Activated CD4-positive, alpha-beta memory T cell treated with anti-CD3 and anti-CD28 coated beads for 36 hours (primary cell): ENCODE data around the gene MYD88. TPM values are rescaled to one million over a fixed set of nuclear protein-coding genes. Genes with fewer than 3 reads are reported as not detected.

Source experiments
- CTCF ChIA-PET: fragments of 350-600 bp; sonication (Branson Sonifier 250); formaldehyde crosslinking; loops from one replicate; lab custom pipeline; 2021; ENCODE audit warnings: antibody characterized with exemption, inconsistent platforms; lab: Charles Lee
- POLR2A ChIA-PET: fragments of 350-600 bp; sonication (Branson Sonifier 250); formaldehyde crosslinking; loops from one replicate; lab custom pipeline; 2021; ENCODE audit warnings: antibody characterized with exemption; lab: Charles Lee
- DNase-seq: peaks from one replicate; pipeline ENCODE4 v3.0.0-alpha.2; 2020
- H3K27ac Mint-ChIP-seq: one replicate; pipeline ENCODE4 v1.8.0; 2021; ENCODE audit warnings: mixed read lengths
- H3K27me3 Mint-ChIP-seq: one replicate; pipeline ENCODE4 v1.8.0; 2021; ENCODE audit warnings: mixed read lengths
- H3K36me3 Mint-ChIP-seq: one replicate; pipeline ENCODE4 v1.8.0; 2021; ENCODE audit warnings: mixed read lengths
- H3K4me1 Mint-ChIP-seq: one replicate; pipeline ENCODE4 v1.8.0; 2021; ENCODE audit warnings: low read depth, mixed read lengths
- H3K4me3 Mint-ChIP-seq: one replicate; pipeline ENCODE4 v1.8.0; 2021; ENCODE audit warnings: mild to moderate bottlenecking, mixed read lengths
- H3K9me3 Mint-ChIP-seq: one replicate; pipeline ENCODE4 v1.8.0; 2021; ENCODE audit warnings: mixed read lengths
- intact Hi-C: fragments of 100-400 bp; cut with micrococcal nuclease; formaldehyde crosslinking; loops from one replicate; pipeline ENCODE4 v1.15.1; 2023
- total RNA-seq, 2 experiments: library from RNA; stranded (reverse); gene quantifications; one replicate each; pipeline ENCODE4 v1.2.3, GENCODE V29; 2021

Gene MYD88
- total RNA-seq, 2 experiments from 2014 or later = 32.3 to 34.8 TPM

DNA sequence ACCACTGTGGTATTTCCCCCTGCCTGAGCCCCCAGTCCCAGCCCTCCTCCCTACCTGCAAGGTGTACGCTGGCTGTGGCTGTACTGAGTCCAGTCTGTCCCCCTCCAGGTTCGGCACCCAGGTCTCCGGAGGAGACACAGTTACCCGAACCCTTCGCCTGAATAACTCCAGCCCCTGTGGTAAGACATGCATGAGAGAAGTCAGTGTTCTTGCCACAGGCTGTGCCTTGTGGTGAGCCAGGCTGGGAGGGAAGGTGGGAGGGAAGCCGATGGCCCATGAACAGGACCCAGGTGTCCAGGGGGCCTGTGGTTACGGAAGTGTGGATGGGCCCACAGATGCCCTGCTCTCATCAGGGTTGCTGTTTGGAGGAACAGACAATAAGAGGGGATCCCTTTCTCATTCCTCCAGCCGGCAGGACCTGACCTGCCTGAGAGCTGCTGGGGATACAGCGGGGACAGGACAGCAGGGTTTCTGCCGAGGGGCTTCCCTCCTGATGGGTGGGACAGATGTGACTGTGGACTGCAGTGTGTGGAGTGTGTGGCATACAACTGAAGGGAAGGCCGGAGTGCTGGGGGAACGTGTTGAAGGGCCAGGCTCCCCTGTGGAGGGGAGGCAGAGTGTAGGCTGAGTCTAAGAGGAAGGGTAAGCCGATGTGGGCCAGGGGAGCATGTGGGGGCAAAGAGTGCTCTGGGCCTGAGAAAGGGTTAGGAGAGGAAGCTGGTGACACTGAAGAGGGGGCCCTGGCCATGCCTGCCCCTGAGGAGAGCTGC is 23.4 kb upstream of the MYD88 start:
- ChIA-PET CTCF (interaction anchor here (0.8 kb wide), 1 partner anchor 118 kb away, joined by 3 read pairs; no protein-coding TSS in a partner anchor), POLR2A (interaction anchor here (1.2 kb wide), 1 partner anchor 51 kb away, joined by 3 read pairs; no protein-coding TSS in a partner anchor)
- Mint-ChIP-seq H3K4me3 (no peak overlapping the region), H3K36me3 (no peaks in the 10 kb centered on the region), H3K27me3 (no peaks in the 10 kb centered on the region), H3K4me1 (no peaks in the 10 kb centered on the region), H3K9me3 (no peaks in the 10 kb centered on the region), H3K27ac (no peak overlapping the region)
- peak; percentile 5 for DNase-seq
- intact Hi-C loops = loop anchor here (5.0 to 10.0 kb wide), 3 partner anchors 140 to 362 kb away; partner anchors contain the start of gene XYLB

DNA sequence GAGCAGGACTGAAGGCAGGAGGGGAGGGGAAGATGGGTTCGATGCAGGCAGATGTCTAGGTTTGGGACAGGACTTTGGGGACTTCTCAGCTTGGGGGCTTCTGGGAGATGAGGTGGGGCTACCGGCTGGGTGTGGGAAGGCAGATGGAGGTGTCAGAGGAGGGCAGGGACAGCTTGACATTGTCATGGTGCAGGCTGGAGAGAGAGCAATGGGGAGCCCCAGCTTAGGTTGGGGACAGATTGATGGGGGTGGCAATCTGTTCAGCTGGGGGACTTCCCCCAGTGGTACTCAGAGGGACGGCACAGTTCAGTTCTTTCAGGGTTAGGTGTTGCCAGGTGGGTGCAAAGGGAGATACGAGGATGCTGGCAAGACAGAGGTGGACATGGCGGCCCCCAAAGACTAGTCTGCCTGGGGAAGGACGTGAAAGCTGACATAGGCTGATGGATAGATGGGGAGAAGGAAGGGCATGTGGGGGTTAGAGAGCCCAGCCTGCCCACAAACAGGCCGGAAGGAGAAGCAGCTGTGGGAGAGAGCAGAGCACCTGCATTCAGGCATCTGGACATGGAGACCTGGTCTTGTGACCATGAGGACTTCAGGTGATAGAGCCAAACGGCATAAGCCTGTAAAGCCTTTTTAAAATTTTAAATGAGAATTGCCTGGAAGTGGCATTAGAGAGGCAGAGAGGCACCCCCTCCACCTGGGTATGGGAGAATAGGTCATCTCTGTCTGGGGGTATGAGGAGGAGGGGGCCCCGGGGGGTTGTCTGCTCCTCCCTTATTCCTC is 22.6 kb upstream of the MYD88 start:
- no peaks in the 10 kb centered on the region for H3K9me3 Mint-ChIP-seq
- ChIA-PET POLR2A (interaction anchor here (1.2 kb wide), 1 partner anchor 50 kb away, joined by 3 read pairs; no protein-coding TSS in a partner anchor), CTCF (interaction anchor here (0.7 to 5.2 kb wide), 6 partner anchors 8 to 406 kb away, joined by 3 to 41 read pairs (median 4); partner anchors contain the start of gene XYLB)
- H3K36me3 Mint-ChIP-seq = peaks cover 5% of the 10 kb centered on the region
- no peaks in the 10 kb centered on the region for H3K27me3 Mint-ChIP-seq
- no peaks in the 10 kb centered on the region for H3K4me1 Mint-ChIP-seq
- DNase-seq = no peak
- no peak overlapping the region for H3K27ac Mint-ChIP-seq
- no peak overlapping the region for H3K4me3 Mint-ChIP-seq
- intact Hi-C loops = loop anchor here (5.0 to 10.0 kb wide), 3 partner anchors 141 to 361 kb away; partner anchors contain the start of gene XYLB

DNA sequence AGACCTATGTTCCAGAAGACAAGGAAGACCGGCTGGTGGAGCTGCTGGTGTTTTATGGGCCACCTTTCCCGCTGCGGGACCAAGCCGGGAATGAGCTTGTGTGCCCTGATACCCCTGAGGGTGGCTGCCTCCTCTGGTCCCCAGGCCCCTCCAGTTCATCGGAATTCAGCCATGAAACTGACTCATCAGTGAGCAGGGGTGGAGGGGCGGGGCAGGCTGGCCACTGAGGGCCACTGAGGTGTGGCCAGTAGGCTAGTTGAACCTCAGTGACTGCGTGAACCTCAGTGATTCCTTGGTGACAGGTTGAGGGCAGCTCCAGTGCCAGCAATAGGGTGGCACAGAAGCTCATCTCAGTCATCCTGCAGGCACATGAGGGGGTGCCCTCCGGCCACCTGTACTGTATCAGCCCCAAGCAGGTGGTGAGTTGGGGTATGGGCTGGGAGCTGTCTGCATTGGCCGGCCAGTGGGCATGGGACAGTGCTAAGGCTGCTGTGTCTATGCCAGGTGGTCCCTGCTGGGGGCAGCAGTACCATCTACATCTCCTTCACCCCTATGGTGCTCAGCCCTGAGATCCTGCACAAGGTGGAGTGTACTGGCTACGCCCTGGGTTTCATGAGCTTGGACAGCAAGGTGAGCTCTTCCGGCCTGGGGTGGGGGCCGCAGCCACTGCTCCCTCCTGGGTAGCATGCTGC is 21.8 kb upstream of the MYD88 start:
- H3K27ac Mint-ChIP-seq = no peak overlapping the region
- peaks cover 8% of the 10 kb centered on the region for H3K36me3 Mint-ChIP-seq
- intact Hi-C loops = loop anchor here (5.0 to 10.0 kb wide), 3 partner anchors 142 to 361 kb away; partner anchors contain the start of gene XYLB
- ChIA-PET CTCF (interaction anchor here (0.6 to 5.2 kb wide), 11 partner anchors 8 to 405 kb away, joined by 3 to 41 read pairs (median 3); partner anchors contain the start of gene XYLB), POLR2A (no interaction called here)
- no peak overlapping the region for H3K4me3 Mint-ChIP-seq
- no peaks in the 10 kb centered on the region for H3K9me3 Mint-ChIP-seq
- DNase-seq = no peak
- H3K27me3 Mint-ChIP-seq = no peaks in the 10 kb centered on the region
- H3K4me1 Mint-ChIP-seq = no peaks in the 10 kb centered on the region

DNA sequence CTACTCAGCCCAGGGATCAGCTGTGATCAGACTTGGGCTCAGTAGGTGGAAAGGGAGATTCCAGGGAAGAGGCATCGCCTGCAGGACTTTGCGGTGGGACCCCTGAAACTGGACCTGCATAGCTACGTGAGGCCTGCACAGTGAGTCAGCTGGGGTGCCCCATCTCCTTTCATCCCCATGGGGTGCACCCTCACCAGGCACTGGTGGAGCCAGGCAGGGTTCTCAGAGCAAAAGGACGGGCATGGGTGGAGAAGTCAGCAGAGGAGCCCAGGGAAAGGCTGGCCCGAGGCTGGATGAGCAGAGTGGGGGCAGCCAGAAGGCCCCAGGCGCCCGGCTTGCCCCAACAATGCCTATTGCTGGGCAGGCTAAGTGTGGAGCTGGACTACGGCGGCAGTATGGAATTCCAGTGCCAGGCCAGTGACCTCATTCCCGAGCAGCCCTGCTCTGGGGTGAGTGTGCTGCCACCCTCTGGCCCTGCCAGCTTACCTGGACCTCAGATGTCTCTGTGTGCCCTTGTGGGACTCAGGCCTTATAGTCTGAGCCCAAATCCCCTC is 21.2 kb upstream of the MYD88 start:
- Mint-ChIP-seq H3K36me3 (peaks cover 12% of the 10 kb centered on the region), H3K9me3 (no peaks in the 10 kb centered on the region), H3K27ac (no peak overlapping the region), H3K27me3 (no peaks in the 10 kb centered on the region), H3K4me3 (no peak overlapping the region), H3K4me1 (no peaks in the 10 kb centered on the region)
- intact Hi-C loops = loop anchor here (5.0 to 10.0 kb wide), 3 partner anchors 142 to 360 kb away; partner anchors contain the start of gene XYLB
- POLR2A ChIA-PET = interaction anchor here (1.0 kb wide), 1 partner anchor 339 kb away, joined by 3 read pairs; no protein-coding TSS in a partner anchor
- DNase-seq = no peak
- CTCF ChIA-PET = interaction anchor here (0.6 to 5.2 kb wide), 17 partner anchors 20 to 404 kb away, joined by 3 to 41 read pairs (median 3); partner anchors contain the start of genes ACAA1 and XYLB

DNA sequence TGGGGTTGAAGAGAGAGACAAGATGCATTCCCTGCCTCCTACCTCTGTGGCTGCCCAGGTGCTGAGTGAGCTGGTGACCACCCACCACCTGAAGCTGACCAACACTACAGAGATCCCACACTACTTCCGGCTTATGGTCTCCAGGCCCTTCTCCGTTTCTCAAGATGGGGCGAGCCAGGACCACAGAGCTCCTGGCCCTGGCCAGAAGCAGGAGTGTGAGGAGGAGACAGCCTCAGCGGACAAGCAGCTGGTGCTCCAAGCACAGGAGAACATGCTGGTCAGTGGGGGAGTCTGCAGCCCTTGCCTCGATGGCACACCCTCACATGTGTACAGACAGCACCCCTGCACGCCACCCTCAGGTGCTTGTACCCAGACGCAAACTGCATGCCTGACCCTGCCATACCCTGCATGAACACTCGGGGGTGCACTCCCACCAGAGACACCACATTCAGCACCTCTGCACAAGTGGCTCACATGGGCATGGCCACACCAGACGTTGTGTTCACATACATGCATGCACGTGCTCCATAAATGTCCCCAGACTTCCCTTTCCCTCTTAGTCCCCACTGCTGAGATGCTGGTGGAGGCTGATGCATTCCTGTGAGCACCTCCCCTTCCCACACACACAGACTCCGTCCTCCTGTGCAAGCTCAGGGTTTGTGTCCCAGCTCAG is 20.6 kb upstream of the MYD88 start:
- POLR2A ChIA-PET = interaction anchor here (0.5 to 1.0 kb wide), 2 partner anchors 338 to 933 kb away, joined by 3 read pairs; no protein-coding TSS in a partner anchor
- peaks cover 13% of the 10 kb centered on the region for H3K36me3 Mint-ChIP-seq
- CTCF ChIA-PET = interaction anchor here (0.6 to 5.2 kb wide), 22 partner anchors 8 to 404 kb away, joined by 3 to 41 read pairs (median 3); partner anchors contain the start of genes ACAA1, EXOG and XYLB
- no peaks in the 10 kb centered on the region for H3K27me3 Mint-ChIP-seq
- intact Hi-C loops = loop anchor here (5.0 to 10.0 kb wide), 3 partner anchors 143 to 359 kb away; partner anchors contain the start of gene XYLB
- H3K9me3 Mint-ChIP-seq = no peaks in the 10 kb centered on the region
- H3K4me3 Mint-ChIP-seq = no peak overlapping the region
- no peaks in the 10 kb centered on the region for H3K4me1 Mint-ChIP-seq
- H3K27ac Mint-ChIP-seq = no peak overlapping the region
- peak; percentile 85 for DNase-seq

DNA sequence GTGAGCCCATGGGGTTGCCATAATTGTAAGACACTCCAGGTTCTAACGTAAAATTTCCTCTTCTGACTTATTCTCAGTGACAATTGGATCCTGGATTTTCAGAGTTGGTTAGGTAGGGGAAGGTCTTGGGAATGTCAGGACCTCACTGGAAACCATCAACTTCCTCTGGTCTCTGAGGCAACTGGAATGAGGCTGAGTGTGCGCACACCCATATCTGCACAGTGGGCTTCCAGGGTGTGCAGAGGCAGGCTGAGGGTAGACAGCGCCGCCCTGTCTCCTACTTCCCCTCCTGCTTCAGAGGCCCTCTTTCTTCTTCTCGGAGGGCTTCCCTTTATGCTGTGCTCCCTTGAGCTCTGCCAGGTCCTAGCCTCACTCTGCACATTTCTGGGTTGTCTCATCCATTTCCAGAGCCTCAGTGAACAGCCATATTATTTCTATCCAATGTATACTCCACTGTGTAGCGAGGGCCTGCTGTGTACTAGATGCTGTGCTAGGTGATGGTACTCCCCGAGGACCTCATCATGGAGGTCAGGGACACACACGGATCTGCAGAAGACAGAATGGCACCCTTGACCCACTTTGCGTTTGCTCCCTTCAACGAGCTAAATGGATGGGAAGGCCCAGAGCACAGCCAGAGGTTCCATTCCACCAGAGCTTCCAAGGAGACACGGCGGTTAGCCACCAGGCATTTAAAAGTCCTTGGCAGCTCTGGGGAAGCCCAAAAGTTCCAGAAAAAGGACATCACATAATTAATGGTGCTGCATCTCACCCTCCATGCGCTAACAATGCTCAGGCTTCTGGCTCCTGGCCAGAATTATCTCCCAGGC is 19.8 kb upstream of the MYD88 start:
- no peaks in the 10 kb centered on the region for H3K9me3 Mint-ChIP-seq
- DNase-seq = no peak
- no peaks in the 10 kb centered on the region for H3K4me1 Mint-ChIP-seq
- H3K27me3 Mint-ChIP-seq = no peaks in the 10 kb centered on the region
- H3K36me3 Mint-ChIP-seq = peaks cover 17% of the 10 kb centered on the region
- intact Hi-C loops = loop anchor here (5.0 to 10.0 kb wide), 3 partner anchors 144 to 359 kb away; partner anchors contain the start of gene XYLB
- no peak overlapping the region for H3K27ac Mint-ChIP-seq
- ChIA-PET CTCF (interaction anchor here (0.6 to 5.2 kb wide), 17 partner anchors 9 to 403 kb away, joined by 3 to 41 read pairs (median 3); partner anchors contain the start of genes ACAA1, EXOG and XYLB), POLR2A (interaction anchor here (1.0 kb wide), 1 partner anchor 337 kb away, joined by 3 read pairs; no protein-coding TSS in a partner anchor)
- no peak overlapping the region for H3K4me3 Mint-ChIP-seq

DNA sequence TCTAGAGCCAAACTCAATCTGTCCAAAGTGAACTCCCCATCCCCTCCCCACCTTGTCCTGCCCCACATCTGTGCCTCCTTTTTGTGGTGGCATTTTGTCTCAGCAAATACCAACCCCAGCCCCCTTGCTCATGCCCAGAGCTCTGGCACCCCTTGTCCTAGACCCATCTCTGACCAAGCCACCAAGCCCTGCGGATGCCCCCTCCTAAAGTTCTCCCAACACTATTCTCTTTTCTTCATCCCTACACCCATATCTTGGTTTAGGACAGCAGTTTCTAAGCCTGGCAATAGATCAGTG is 19.3 kb upstream of the MYD88 start:
- no peak for DNase-seq
- H3K27ac Mint-ChIP-seq = no peak overlapping the region
- no peaks in the 10 kb centered on the region for H3K4me1 Mint-ChIP-seq
- H3K4me3 Mint-ChIP-seq = no peak overlapping the region
- intact Hi-C loops = loop anchor here (5.0 to 10.0 kb wide), 3 partner anchors 144 to 358 kb away; partner anchors contain the start of gene XYLB
- no peaks in the 10 kb centered on the region for H3K27me3 Mint-ChIP-seq
- peaks cover 17% of the 10 kb centered on the region for H3K36me3 Mint-ChIP-seq
- CTCF ChIA-PET = interaction anchor here (0.7 to 5.2 kb wide), 5 partner anchors 162 to 377 kb away, joined by 3 to 41 read pairs (median 3); partner anchors contain the start of genes EXOG and XYLB
- H3K9me3 Mint-ChIP-seq = no peaks in the 10 kb centered on the region
- POLR2A ChIA-PET = no interaction called here

DNA sequence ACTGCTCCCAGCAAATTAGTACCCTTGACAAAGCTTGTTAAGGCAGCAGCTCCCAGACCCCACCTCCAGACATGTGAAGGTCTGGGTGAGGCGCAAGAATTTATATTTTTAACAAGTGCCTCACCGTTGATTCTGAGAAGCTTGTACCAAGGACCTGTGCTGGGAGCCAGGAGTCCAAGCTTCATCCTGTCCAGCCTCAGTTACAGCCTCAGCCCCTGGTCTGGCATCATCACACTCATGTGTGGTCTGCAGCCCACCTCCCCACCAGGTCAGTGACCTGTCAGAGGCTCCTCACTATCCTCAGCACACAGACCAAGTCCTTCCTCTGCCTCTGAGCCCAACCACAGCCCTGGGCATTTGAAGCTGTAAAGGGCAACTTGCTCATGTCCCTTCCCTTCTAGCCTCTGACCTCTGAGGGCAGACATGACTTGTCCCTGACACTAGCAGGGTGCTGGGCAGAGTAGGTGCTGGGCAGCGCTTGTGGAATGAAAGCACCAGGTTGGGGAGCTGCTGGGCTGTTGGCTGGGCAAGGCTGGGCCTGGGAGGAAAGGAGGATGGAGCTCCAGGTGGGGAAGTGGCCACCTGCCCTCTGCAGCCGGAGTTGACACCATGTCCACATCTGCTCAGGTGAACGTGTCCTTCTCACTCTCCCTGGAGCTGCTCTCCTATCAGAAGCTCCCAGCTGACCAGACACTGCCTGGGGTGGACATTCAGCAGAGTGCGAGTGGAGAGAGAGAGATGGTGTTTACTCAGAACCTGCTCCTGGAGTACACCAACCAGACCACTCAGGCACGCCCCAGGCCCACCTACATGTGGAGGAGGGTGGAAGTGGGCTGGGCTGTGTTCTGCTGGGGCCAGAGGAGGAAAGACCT is 18.4 kb upstream of the MYD88 start:
- Mint-ChIP-seq H3K9me3 (no peaks in the 10 kb centered on the region), H3K4me1 (no peaks in the 10 kb centered on the region), H3K36me3 (peaks cover 21% of the 10 kb centered on the region), H3K27ac (no peak overlapping the region), H3K4me3 (no peak overlapping the region), H3K27me3 (no peaks in the 10 kb centered on the region)
- intact Hi-C loops = loop anchor here (5.0 to 10.0 kb wide), 3 partner anchors 145 to 357 kb away; partner anchors contain the start of gene XYLB
- CTCF ChIA-PET = interaction anchor here (0.8 to 5.2 kb wide), 3 partner anchors 72 to 360 kb away, joined by 3 to 41 read pairs (median 3); partner anchors contain the start of gene XYLB
- DNase-seq = no peak
- POLR2A ChIA-PET = no interaction called here
